ENCODE results near the gene MDFI. TPM values are rescaled to one million over a fixed set of nuclear protein-coding genes. Genes with fewer than 3 reads are reported as not detected.

The MDFI gene
- total and polyA plus RNA-seq, 9 of the 15 experiments (the other 6 are each of a cell fraction or from before 2014, with no cell fraction given): not detected

- Histone ChIP-seq H3K27ac (ENCODE audit: extremely low read depth, low read depth, low read length) (no peak overlapping the region), H3K79me2 (ENCODE audit: control insufficient read depth, insufficient read depth, low read length) (no peaks in the 10 kb centered on the region), H3K4me3 (no peak overlapping the region), H3K9me3 (replicated peaks; ENCODE audit: control insufficient read depth, insufficient read depth, low read depth, low read length) (no peaks in the 10 kb centered on the region), H3K27me3 (ENCODE audit: control insufficient read depth in 2 of 2, insufficient read depth in 2 of 2, low read length in 2 of 2) (peaks cover 40 to 67% of the 10 kb centered on the region in 2 experiments; a peak in 4 of 5 replicates), H2AFZ (ENCODE audit: low read depth, low read length) (no peak overlapping the region), H3K36me3 (ENCODE audit: control insufficient read depth, insufficient read depth, low read length) (no peaks in the 10 kb centered on the region), H3K4me1 (replicated peaks in 1 of 2; ENCODE audit: control insufficient read depth in 2 of 2, insufficient read depth in 2 of 2, low read length in 2 of 2) (peaks cover 0 to 5% of the 10 kb centered on the region in 2 experiments; a peak in 1 of 5 replicates), H4K20me1 (replicated peaks; ENCODE audit: control insufficient read depth, insufficient read depth, low read length) (peaks cover 18% of the 10 kb centered on the region; the same call in 1 of the 2 replicates), H3K9me1 (ENCODE audit: control insufficient read depth, insufficient read depth, low read length) (no peaks in the 10 kb centered on the region), H3K9ac (ENCODE audit: insufficient read depth in 1 of 2, low read depth in 2 of 2, low read length in 2 of 2) (no peak overlapping the region), H3K4me2 (ENCODE audit: insufficient read depth, low read length) (no peak overlapping the region)
- no peak for ATAC-seq
- no peak for FAIRE-seq
- 3% methylated on average over 7 of the region's 7 CpGs for WGBS (ENCODE audit: insufficient coverage, low coverage, missing lambda C conversion rate)
- POLR2A ChIA-PET: interaction anchor here (0.6 kb wide), 1 partner anchor 13 kb away, joined by 3 read pairs; no protein-coding TSS in a partner anchor
- CTCF ChIA-PET (ENCODE audit: low intra/inter-chr PET ratio): interaction anchor here (0.6 kb wide), 1 partner anchor 380 kb away, joined by 3 read pairs; no protein-coding TSS in a partner anchor
- TF ChIP-seq TCF3 (CRISPR knock-in tag; IDR thresholded peaks at IDR 0.05) (no peak), ZFP36 (IDR thresholded peaks at IDR 0.05; ENCODE audit: low read depth, low read length, partially characterized antibody) (peak; percentile 49)
- in situ Hi-C loops (cut with MboI) (no loop called here), intact Hi-C loops (cut with micrococcal nuclease) (no loop called here)
- no TSS peak for BruUV-seq (replicated peaks)
- DNase-seq (ENCODE audit: extremely low read depth in 1 of 4, low spot score in 3 of 4): no peak
Measured at GRCh38 chr6:41648070-41648585, 9.9 kb downstream of the MDFI start.

GRCh38 chr6:41648921-41649320, 10.7 kb downstream of the MDFI start:
- intact Hi-C loops (cut with micrococcal nuclease): no loop called here
- BruUV-seq (replicated peaks): no TSS peak
- H3K4me1 ChIP-seq (replicated peaks in 1 of 2; ENCODE audit: control insufficient read depth in 2 of 2, insufficient read depth in 2 of 2, low read length in 2 of 2): peaks cover 0 to 10% of the 10 kb centered on the region in 2 experiments; a peak in 1 of 5 replicates
- H3K27ac ChIP-seq (ENCODE audit: extremely low read depth, low read depth, low read length): no peak overlapping the region
- H3K36me3 ChIP-seq (ENCODE audit: control insufficient read depth, insufficient read depth, low read length): no peaks in the 10 kb centered on the region
- no peak for DNase-seq (ENCODE audit: extremely low read depth in 1 of 4, low spot score in 3 of 4)
- ChIA-PET CTCF (ENCODE audit: low intra/inter-chr PET ratio) (no interaction called here), POLR2A (no interaction called here)
- no peaks in the 10 kb centered on the region for H3K9me1 ChIP-seq (ENCODE audit: control insufficient read depth, insufficient read depth, low read length)
- peaks cover 43 to 66% of the 10 kb centered on the region in 2 experiments; a peak in 4 of 5 replicates for H3K27me3 ChIP-seq (ENCODE audit: control insufficient read depth in 2 of 2, insufficient read depth in 2 of 2, low read length in 2 of 2)
- in situ Hi-C loops (cut with MboI): no loop called here
- H3K79me2 ChIP-seq (ENCODE audit: control insufficient read depth, insufficient read depth, low read length): no peaks in the 10 kb centered on the region
- H3K4me2 ChIP-seq (ENCODE audit: insufficient read depth, low read length): no peak overlapping the region
- no peak for ATAC-seq
- WGBS (ENCODE audit: insufficient coverage, low coverage, missing lambda C conversion rate): 6% methylated on average over 5 of the region's 5 CpGs
- FAIRE-seq: no peak
- H3K4me3 ChIP-seq: no peak overlapping the region
- no peak overlapping the region for H2AFZ ChIP-seq (ENCODE audit: low read depth, low read length)
- no peak overlapping the region for H3K9ac ChIP-seq (ENCODE audit: insufficient read depth in 1 of 2, low read depth in 2 of 2, low read length in 2 of 2)
- peaks cover 18% of the 10 kb centered on the region; the same call in 1 of the 2 replicates for H4K20me1 ChIP-seq (replicated peaks; ENCODE audit: control insufficient read depth, insufficient read depth, low read length)
- H3K9me3 ChIP-seq (replicated peaks; ENCODE audit: control insufficient read depth, insufficient read depth, low read depth, low read length): no peaks in the 10 kb centered on the region
- no peak for TF ChIP-seq CCAR2 (IDR thresholded peaks at IDR 0.05; ENCODE audit: low read depth, low read length)
- TF ChIP-seq MAFG (tag; conservative IDR thresholded peaks at IDR 0.05): no peak
- no peak for TF ChIP-seq ZNF764 (CRISPR knock-in tag; IDR thresholded peaks at IDR 0.05; ENCODE audit: low read depth)
- TF ChIP-seq CEBPB (tag; IDR thresholded peaks at IDR 0.05): no peak
- no peak for TF ChIP-seq MLLT1 (IDR thresholded peaks at IDR 0.05)
- no peak for TF ChIP-seq E2F4 (CRISPR knock-in tag; IDR thresholded peaks at IDR 0.05; ENCODE audit: low read depth)
- TF ChIP-seq ZNF655 (CRISPR knock-in tag; IDR thresholded peaks at IDR 0.05): no peak
- no peak for TF ChIP-seq DIDO1 (tag; IDR thresholded peaks at IDR 0.05; ENCODE audit: low read depth)
- TF ChIP-seq ZFP1 (CRISPR knock-in tag; IDR thresholded peaks at IDR 0.05): no peak
- no peak for TF ChIP-seq ILK (tag; IDR thresholded peaks at IDR 0.05; ENCODE audit: borderline replicate concordance, low read depth)
- no peak for TF ChIP-seq NBN (IDR thresholded peaks at IDR 0.05; ENCODE audit: low read depth)
